HEK293 (cell line): ENCODE measurements around the gene TOPBP1.

Experiments used
- CTCF ChIA-PET: fragments of 350-600 bp; formaldehyde crosslinking; extraction: SDS; loops from one replicate; lab custom pipeline; 2021; ENCODE audit warnings: antibody characterized with exemption; lab: Yijun Ruan, JAX
- POLR2A ChIA-PET: fragments of 300-600 bp; formaldehyde crosslinking; extraction: SDS; loops from one replicate; lab custom pipeline; 2020; ENCODE audit warnings: antibody characterized with exemption, inconsistent platforms; lab: Yijun Ruan, JAX
- H3K27ac ChIP-seq: fragments of 200-500 bp; sonication (Bioruptor generic); 2 replicates; pipeline ENCODE4 v1.5.1; 2014; ENCODE audit warnings: low read depth, low read length, control low read depth, inconsistent platforms; ENCODE audit errors: extremely low read depth
- H3K36me3 ChIP-seq, 2 experiments: fragments of 200-500 bp in 1 of 2; sonication (Bioruptor generic) in 1 of 2; 1 replicate in 1 of 2; 2 replicates in 1 of 2; pipeline ENCODE4 v1.5.1; 2014 to 2017; ENCODE audit warnings: inconsistent platforms in 2 of 2, low read length in 2 of 2; ENCODE audit not compliant: control insufficient read depth in 2 of 2, insufficient read depth in 1 of 2
- H3K4me1 ChIP-seq: fragments of 200-500 bp; sonication (Bioruptor generic); 2 replicates; pipeline ENCODE4 v1.5.1; 2014; ENCODE audit warnings: mild to moderate bottlenecking, low read length, inconsistent platforms; ENCODE audit not compliant: control insufficient read depth, insufficient read depth
- H3K4me3 ChIP-seq: 2 replicates; pipeline ENCODE4 v1.5.1; 2011; ENCODE audit warnings: low read depth, mild to moderate bottlenecking, control low read depth, low read length, moderate library complexity
- H3K9me3 ChIP-seq: fragments of 200-500 bp; sonication (Bioruptor generic); 2 replicates; pipeline ENCODE4 v1.5.1; 2014; ENCODE audit warnings: low read depth, low read length, inconsistent platforms; ENCODE audit not compliant: control insufficient read depth, insufficient read depth
- EGR2 ChIP-seq: fragments of 450-650 bp; formaldehyde crosslinking; IDR thresholded peaks from 2 replicates; pipeline ENCODE4 v1.5.1; 2016; ENCODE audit warnings: low read depth, missing biosample characterization, missing genetic modification characterization
- GLI2 ChIP-seq: fragments of 450-650 bp; formaldehyde crosslinking; IDR thresholded peaks from 2 replicates; pipeline ENCODE4; 2017; ENCODE audit warnings: missing biosample characterization, missing genetic modification characterization, low read depth, borderline replicate concordance
- INSM2 ChIP-seq: fragments of 450-650 bp; formaldehyde crosslinking; IDR thresholded peaks from 2 replicates; pipeline ENCODE4 v1.5.1; 2016; ENCODE audit warnings: missing biosample characterization, missing genetic modification characterization
- ZFP41 ChIP-seq: fragments of 450-650 bp; formaldehyde crosslinking; IDR thresholded peaks from 2 replicates; pipeline ENCODE4 v1.5.1; 2016; ENCODE audit warnings: missing biosample characterization, missing genetic modification characterization, borderline replicate concordance
- ZNF174 ChIP-seq: fragments of 450-650 bp; formaldehyde crosslinking; IDR thresholded peaks from 2 replicates; pipeline ENCODE4 v1.5.0; 2017; ENCODE audit warnings: missing biosample characterization, mild to moderate bottlenecking, missing genetic modification characterization
- ZNF19 ChIP-seq: fragments of 450-650 bp; formaldehyde crosslinking; IDR thresholded peaks from 2 replicates; pipeline ENCODE4; 2016; ENCODE audit warnings: missing biosample characterization, missing genetic modification characterization, low read depth
- ZNF354C ChIP-seq: fragments of 450-650 bp; formaldehyde crosslinking; IDR thresholded peaks from 2 replicates; pipeline ENCODE4 v1.5.1; 2016; ENCODE audit warnings: missing biosample characterization, missing genetic modification characterization, low read depth, borderline replicate concordance
- ZNF362 ChIP-seq: fragments of 450-650 bp; formaldehyde crosslinking; IDR thresholded peaks from 2 replicates; pipeline ENCODE4 v1.5.1; 2016; ENCODE audit warnings: missing biosample characterization, missing genetic modification characterization
- ZNF423 ChIP-seq: fragments of 450-650 bp; formaldehyde crosslinking; IDR thresholded peaks from 2 replicates; pipeline ENCODE4 v1.5.1; 2016; ENCODE audit warnings: missing biosample characterization, missing genetic modification characterization
- ZNF473 ChIP-seq: fragments of 450-650 bp; formaldehyde crosslinking; IDR thresholded peaks from 2 replicates; pipeline ENCODE4 v1.5.1; 2017; ENCODE audit warnings: missing biosample characterization, missing genetic modification characterization
- ZNF501 ChIP-seq: fragments of 450-650 bp; formaldehyde crosslinking; IDR thresholded peaks from 2 replicates; pipeline ENCODE4 v1.5.1; 2016; ENCODE audit warnings: missing biosample characterization, missing genetic modification characterization
- ZNF513 ChIP-seq: fragments of 450-650 bp; IDR thresholded peaks from 2 replicates; pipeline ENCODE4 v1.5.1; 2018; ENCODE audit warnings: missing biosample characterization, missing genetic modification characterization
- ZNF549 ChIP-seq: fragments of 450-650 bp; IDR thresholded peaks from 2 replicates; pipeline ENCODE4 v1.5.1; 2018; ENCODE audit warnings: missing biosample characterization, missing genetic modification characterization, mild to moderate bottlenecking, inconsistent platforms, moderate library complexity
- ZNF558 ChIP-seq: fragments of 450-650 bp; formaldehyde crosslinking; IDR thresholded peaks from 2 replicates; pipeline ENCODE4 v1.5.1; 2016; ENCODE audit warnings: missing biosample characterization, missing genetic modification characterization
- ZNF621 ChIP-seq: fragments of 450-650 bp; formaldehyde crosslinking; IDR thresholded peaks from 2 replicates; pipeline ENCODE4 v1.5.1; 2017; ENCODE audit warnings: missing biosample characterization, missing genetic modification characterization
- ZNF626 ChIP-seq: fragments of 450-650 bp; sonication (Bioruptor Pico); formaldehyde crosslinking; IDR thresholded peaks from 2 replicates; pipeline ENCODE4 v1.5.1; 2018; ENCODE audit warnings: missing biosample characterization, missing genetic modification characterization, inconsistent platforms
- ZNF670 ChIP-seq: fragments of 450-650 bp; formaldehyde crosslinking; IDR thresholded peaks from 2 replicates; pipeline ENCODE4 v1.5.1; 2016; ENCODE audit warnings: missing biosample characterization, missing genetic modification characterization, low read depth
- ZNF76 ChIP-seq: fragments of 450-650 bp; formaldehyde crosslinking; IDR thresholded peaks from 2 replicates; pipeline ENCODE4; 2016; ENCODE audit warnings: low read depth, missing biosample characterization, missing genetic modification characterization, borderline replicate concordance
- ZNF792 ChIP-seq: fragments of 450-650 bp; formaldehyde crosslinking; IDR thresholded peaks from 2 replicates; pipeline ENCODE4 v1.5.1; 2016; ENCODE audit warnings: missing biosample characterization, missing genetic modification characterization
- ZNF830 ChIP-seq: fragments of 450-650 bp; IDR thresholded peaks from 2 replicates; pipeline ENCODE4 v1.5.0; 2018; ENCODE audit warnings: missing biosample characterization, missing genetic modification characterization, low read depth, mild to moderate bottlenecking, moderate library complexity
- ZSCAN4 ChIP-seq: fragments of 450-650 bp; formaldehyde crosslinking; IDR thresholded peaks from 2 replicates; pipeline ENCODE4 v1.5.1; 2017; ENCODE audit warnings: missing biosample characterization, missing genetic modification characterization

TOPBP1 gene

GRCh38 chr3:133608388-133608787 is 53.4 kb downstream of the TOPBP1 start (continued):
- no peak for TF ChIP-seq ZNF792 (tag by site-specific recombination)
- no peak for TF ChIP-seq ZNF501 (tag by site-specific recombination)
- TF ChIP-seq ZNF354C (tag by site-specific recombination), result no peak
- TF ChIP-seq ZNF174, result no peak
- TF ChIP-seq GLI2 (tag by site-specific recombination), result no peak

GRCh38 chr3:133607816-133608215 is 53.9 kb downstream of the TOPBP1 start:
- no peak for TF ChIP-seq ZNF19 (tag by site-specific recombination)
- TF ChIP-seq ZNF423, result no peak
- TF ChIP-seq ZNF670 (tag by site-specific recombination), result no peak
- TF ChIP-seq ZNF549, result no peak
- no peak for TF ChIP-seq ZFP41 (tag by site-specific recombination)
- no peak for TF ChIP-seq ZSCAN4 (tag by site-specific recombination)
- no peak for TF ChIP-seq ZNF830
- TF ChIP-seq ZNF473, result no peak
- Histone ChIP-seq H3K4me1 (no peaks in the 10 kb centered on the region), H3K27ac (no peak overlapping the region), H3K36me3 (peaks cover 32 to 79% of the 10 kb centered on the region in 2 experiments), H3K9me3 (no peaks in the 10 kb centered on the region), H3K4me3 (no peak overlapping the region)
- ChIA-PET POLR2A (no interaction called here), CTCF (interaction anchor here (0.7 kb wide), 1 partner anchor 566 kb away, joined by 3 read pairs; no protein-coding TSS in a partner anchor)

- Histone ChIP-seq H3K9me3 (no peaks in the 10 kb centered on the region), H3K4me1 (no peaks in the 10 kb centered on the region), H3K27ac (no peak overlapping the region), H3K4me3 (no peak overlapping the region), H3K36me3 (peaks cover 29 to 79% of the 10 kb centered on the region in 2 experiments)
- CTCF ChIA-PET, result interaction anchor here (0.7 kb wide), 1 partner anchor 565 kb away, joined by 3 read pairs; no protein-coding TSS in a partner anchor
- POLR2A ChIA-PET, result interaction anchor here (0.6 kb wide), 1 partner anchor 273 kb away, joined by 3 read pairs; no protein-coding TSS in a partner anchor
- TF ChIP-seq ZNF621 (no peak), INSM2 (tag by site-specific recombination) (no peak), ZNF513 (tag by site-specific recombination) (no peak)
These were observed 54.8 kb downstream of the TOPBP1 start for GRCh38 chr3:133606902-133607301.

- TF ChIP-seq ZNF362 (no peak), ZNF626 (no peak), ZNF558 (no peak), EGR2 (tag by site-specific recombination) (no peak), ZNF76 (no peak)
- Histone ChIP-seq H3K4me3 (no peak overlapping the region), H3K4me1 (no peaks in the 10 kb centered on the region), H3K36me3 (peaks cover 24 to 79% of the 10 kb centered on the region in 2 experiments), H3K27ac (no peak overlapping the region), H3K9me3 (no peaks in the 10 kb centered on the region)
- ChIA-PET CTCF (no interaction called here), POLR2A (interaction anchor here (0.6 kb wide), 1 partner anchor 273 kb away, joined by 3 read pairs; no protein-coding TSS in a partner anchor)
These were observed 55.4 kb downstream of the TOPBP1 start for GRCh38 chr3:133606342-133606741.
